Right renal pelvis (tissue), 4 donors: ENCODE results near the gene SLC13A1. TPM values are rescaled to one million over a fixed set of nuclear protein-coding genes. Genes with fewer than 3 reads are reported as not detected.

Experiments
- DNase-seq, 4 donors: peaks; one replicate each; pipeline ENCODE4 v3.0.0-alpha.2; 2013; ENCODE audit warnings: low read depth in 4 of 4, low spot score in 3 of 4, missing footprints in 1 of 4
- polyA plus RNA-seq, 4 donors: library from polyadenylated mRNA; unstranded; fragments of 120-200 nt; gene quantifications; one replicate each; pipeline ENCODE4 v1.2.1, GENCODE V29; 2013; ENCODE audit not compliant: insufficient read length in 4 of 4

Gene SLC13A1
- polyA plus RNA-seq, 4 donors: 17.3 to 29.7 (median 20.8) TPM

GRCh38 chr7:123198668-123199652 lies 809 bp downstream of the SLC13A1 start:
- no peak for DNase-seq

GRCh38 chr7:123198111-123198510 lies 1.7 kb downstream of the SLC13A1 start:
- no peak for DNase-seq

- DNase-seq: no peak
These were observed 6.5 kb downstream of the SLC13A1 start for GRCh38 chr7:123193235-123193634.

- DNase-seq: no peak
These were observed 8.6 kb downstream of the SLC13A1 start for GRCh38 chr7:123191132-123191531.

- no peak for DNase-seq
These were observed 9.5 kb downstream of the SLC13A1 start for GRCh38 chr7:123190109-123190831.

- DNase-seq: no peak
These were observed 14.0 kb downstream of the SLC13A1 start for GRCh38 chr7:123185756-123186155.

GRCh38 chr7:123184271-123184670 lies 15.5 kb downstream of the SLC13A1 start:
- DNase-seq: no peak

- no peak for DNase-seq
These were observed 16.3 kb downstream of the SLC13A1 start for GRCh38 chr7:123183431-123183830.

- no peak for DNase-seq
These were observed 22.3 kb downstream of the SLC13A1 start for GRCh38 chr7:123177442-123177841.

GRCh38 chr7:123170333-123171246 lies 29.2 kb downstream of the SLC13A1 start:
- DNase-seq: no peak

- no peak for DNase-seq
These were observed 30.7 kb downstream of the SLC13A1 start for GRCh38 chr7:123169065-123169464.

- no peak for DNase-seq
These were observed 42.2 kb downstream of the SLC13A1 start for GRCh38 chr7:123157606-123158005.

- DNase-seq: no peak
These were observed 44.2 kb downstream of the SLC13A1 start for GRCh38 chr7:123155571-123155970.

GRCh38 chr7:123154231-123154860 lies 45.4 kb downstream of the SLC13A1 start:
- peak; percentile 67 to 71 (median 68) for DNase-seq

- no peak for DNase-seq
These were observed 48.3 kb downstream of the SLC13A1 start for GRCh38 chr7:123151443-123151842.

GRCh38 chr7:123148813-123149212 lies 51.0 kb downstream of the SLC13A1 start:
- no peak for DNase-seq

- no peak for DNase-seq
These were observed 56.3 kb downstream of the SLC13A1 start for GRCh38 chr7:123143252-123144006.

- DNase-seq: no peak
These were observed 59.2 kb downstream of the SLC13A1 start for GRCh38 chr7:123140561-123140960.

GRCh38 chr7:123135960-123136359 lies 63.8 kb downstream of the SLC13A1 start:
- DNase-seq: no peak
